Endothelial cell of umbilical vein (primary cell): Measurements from ENCODE around the gene ADH1C.

ENCODE experiments used
- CTCF ChIP-seq, 2 donors: IDR thresholded peaks; 1 replicate in 1 of 2; 2 replicates in 1 of 2; pipeline ENCODE4 v1.5.1; 2011; ENCODE audit warnings: low read length in 2 of 2, mild to moderate bottlenecking in 2 of 2, moderate library complexity in 2 of 2, control low read depth in 1 of 2, inconsistent platforms in 1 of 2, low read depth in 1 of 2; ENCODE audit not compliant: insufficient read depth in 1 of 2; ENCODE audit errors: extremely low read depth in 1 of 2
- EZH2 ChIP-seq: IDR thresholded peaks from 2 replicates; pipeline ENCODE4 v1.6.1; 2012; ENCODE audit warnings: borderline replicate concordance, low read depth, mild to moderate bottlenecking, moderate library complexity, low read length, inconsistent platforms; ENCODE audit not compliant: severe bottlenecking
- FOS ChIP-seq: IDR thresholded peaks from 2 replicates; pipeline ENCODE4 v1.6.1; 2011; ENCODE audit warnings: mild to moderate bottlenecking, low read length, moderate library complexity, borderline replicate concordance; ENCODE audit not compliant: insufficient read depth
- GATA2 ChIP-seq: IDR thresholded peaks from 2 replicates; pipeline ENCODE4 v1.7.0; 2011; ENCODE audit warnings: low read depth, mild to moderate bottlenecking, moderate library complexity, mixed read lengths, low read length; ENCODE audit not compliant: insufficient read length, insufficient read depth
- JUN ChIP-seq: IDR thresholded peaks from 2 replicates; pipeline ENCODE4 v1.6.1; 2011; ENCODE audit warnings: borderline replicate concordance, low read depth; ENCODE audit not compliant: insufficient read length, insufficient read depth
- MAX ChIP-seq: IDR thresholded peaks from 2 replicates; pipeline ENCODE4 v1.6.1; 2011; ENCODE audit not compliant: insufficient read depth, insufficient read length
- MYC ChIP-seq: IDR thresholded peaks from one replicate; pipeline ENCODE4 v1.6.1; 2011; ENCODE audit warnings: mild to moderate bottlenecking, low read depth, low read length
- POLR2A ChIP-seq: IDR thresholded peaks from 2 replicates; pipeline ENCODE4 v1.6.1; 2012; ENCODE audit warnings: low read depth, mild to moderate bottlenecking, control low read depth, low read length
- POLR2AphosphoS5 ChIP-seq: IDR thresholded peaks from 2 replicates; pipeline ENCODE4 v1.6.1; 2012; ENCODE audit warnings: low read depth, mild to moderate bottlenecking, control low read depth, low read length, moderate library complexity; ENCODE audit not compliant: insufficient read depth

GRCh38 chr4:99310389-99310788, 42.2 kb downstream of the ADH1C start:
- TF ChIP-seq CTCF (IDR thresholded peaks at IDR 0.05; ENCODE audit: extremely low read depth in 1 of 2, insufficient read depth in 1 of 2, low read depth in 1 of 2, low read length in 2 of 2) (no peak), POLR2AphosphoS5 (no peak), GATA2 (no peak), EZH2 (no peak), POLR2A (no peak), MYC (no peak), MAX (no peak), JUN (no peak), FOS (no peak)
